NK-92 (cell line): ENCODE data around the gene EXOSC10.
"Not testable (repeated sequence)": the region's sequence is repeated elsewhere in the genome, so short reads cannot be mapped to it uniquely, and the experiment has no call there.

ENCODE experiments used
- DNase-seq: peaks from one replicate; lab custom pipeline; 2025; ENCODE audit not compliant: unreplicated experiment; lab: John Stamatoyannopoulos, UW

EXOSC10 gene

GRCh38 chr1:11044849-11045427 lies 54.7 kb downstream of the EXOSC10 start:
- DNase-seq = no peak

GRCh38 chr1:11044086-11044848 lies 55.4 kb downstream of the EXOSC10 start:
- DNase-seq = no peak

GRCh38 chr1:11042995-11043874 lies 56.4 kb downstream of the EXOSC10 start:
- DNase-seq = no peak

GRCh38 chr1:11042065-11042464 lies 57.6 kb downstream of the EXOSC10 start:
- DNase-seq = no peak

GRCh38 chr1:11041048-11041447 lies 58.6 kb downstream of the EXOSC10 start:
- DNase-seq = no peak

GRCh38 chr1:11040105-11040429 lies 59.6 kb downstream of the EXOSC10 start:
- DNase-seq = not testable (repeated sequence)

- DNase-seq = no peak
Observed at GRCh38 chr1:11039351-11040104, 60.1 kb downstream of the EXOSC10 start.

- DNase-seq = no peak
Observed at GRCh38 chr1:11037740-11038182, 61.9 kb downstream of the EXOSC10 start.

- DNase-seq = not testable (repeated sequence)
Observed at GRCh38 chr1:11037019-11037739, 62.5 kb downstream of the EXOSC10 start.

- DNase-seq = no peak
Observed at GRCh38 chr1:11031624-11032262, 67.9 kb downstream of the EXOSC10 start.

GRCh38 chr1:11030865-11031264 lies 68.8 kb downstream of the EXOSC10 start:
- DNase-seq = no peak

- DNase-seq = no peak
Observed at GRCh38 chr1:11028018-11028417, 71.7 kb downstream of the EXOSC10 start.

GRCh38 chr1:11027316-11027715 lies 72.4 kb downstream of the EXOSC10 start:
- no peak for DNase-seq

- no peak for DNase-seq
Observed at GRCh38 chr1:11026903-11027302, 72.8 kb downstream of the EXOSC10 start.

- DNase-seq = no peak
Observed at GRCh38 chr1:11026052-11026451, 73.6 kb downstream of the EXOSC10 start.

- no peak for DNase-seq
Observed at GRCh38 chr1:11025618-11026017, 74.1 kb downstream of the EXOSC10 start.

- DNase-seq = no peak
Observed at GRCh38 chr1:11024874-11025203, 74.8 kb downstream of the EXOSC10 start.

GRCh38 chr1:11024154-11024873 lies 75.4 kb downstream of the EXOSC10 start:
- no peak for DNase-seq

- DNase-seq = no peak
Observed at GRCh38 chr1:11023201-11023600, 76.5 kb downstream of the EXOSC10 start.
